G401.6 (cell line): ENCODE results near the gene HUS1B.
"Not testable (repeated sequence)": the region's sequence is repeated elsewhere in the genome, so short reads cannot be mapped to it uniquely, and the experiment has no call there.

Experiments used
- FAIRE-seq: peaks from 2 replicates; lab custom pipeline; 2012; peaks lifted over from hg19 to GRCh38; lab: Jason Lieb, UNC

The HUS1B gene

GRCh38 chr6:656460-657252 lies at the start of gene HUS1B:
Gene HUS1B (minus strand): TSS chr6:657100. CDS start chr6:656944, 156 bp downstream.
- FAIRE-seq: no peak

- no peak for FAIRE-seq
Measured at GRCh38 chr6:706146-706545, 49.2 kb upstream of the HUS1B start.

- FAIRE-seq: no peak
Measured at GRCh38 chr6:705047-705446, 48.1 kb upstream of the HUS1B start.

GRCh38 chr6:704046-704445 lies 47.1 kb upstream of the HUS1B start:
- FAIRE-seq: no peak

GRCh38 chr6:703552-703951 lies 46.7 kb upstream of the HUS1B start:
- no peak for FAIRE-seq

- no peak for FAIRE-seq
Measured at GRCh38 chr6:701700-702479, 45.0 kb upstream of the HUS1B start.

- FAIRE-seq: no peak
Measured at GRCh38 chr6:701215-701614, 44.3 kb upstream of the HUS1B start.

GRCh38 chr6:700490-700889 lies 43.6 kb upstream of the HUS1B start:
- FAIRE-seq: no peak

GRCh38 chr6:699319-699718 lies 42.4 kb upstream of the HUS1B start:
- FAIRE-seq: no peak

GRCh38 chr6:694431-695126 lies 37.7 kb upstream of the HUS1B start:
- FAIRE-seq: not testable (repeated sequence)

- no peak for FAIRE-seq
Measured at GRCh38 chr6:693723-694009, 36.8 kb upstream of the HUS1B start.

GRCh38 chr6:692858-693722 lies 36.2 kb upstream of the HUS1B start, which contains the start of gene EXOC2:
Gene EXOC2 (minus strand): TSS chr6:693139. CDS start chr6:637818, 55,321 bp downstream.
- FAIRE-seq: no peak

GRCh38 chr6:692356-692851 lies 35.5 kb upstream of the HUS1B start:
- FAIRE-seq: no peak

GRCh38 chr6:689223-689622 lies 32.3 kb upstream of the HUS1B start:
- FAIRE-seq: no peak

GRCh38 chr6:686497-686896 lies 29.6 kb upstream of the HUS1B start:
- FAIRE-seq: no peak

- no peak for FAIRE-seq
Measured at GRCh38 chr6:684831-685636, 28.1 kb upstream of the HUS1B start.

GRCh38 chr6:683742-684440 lies 27.0 kb upstream of the HUS1B start:
- no peak for FAIRE-seq

GRCh38 chr6:680666-681340 lies 23.9 kb upstream of the HUS1B start:
- no peak for FAIRE-seq

- no peak for FAIRE-seq
Measured at GRCh38 chr6:680251-680650, 23.4 kb upstream of the HUS1B start.

GRCh38 chr6:679282-679681 lies 22.4 kb upstream of the HUS1B start:
- no peak for FAIRE-seq
